ENCODE data around the gene FXYD3.

DNA sequence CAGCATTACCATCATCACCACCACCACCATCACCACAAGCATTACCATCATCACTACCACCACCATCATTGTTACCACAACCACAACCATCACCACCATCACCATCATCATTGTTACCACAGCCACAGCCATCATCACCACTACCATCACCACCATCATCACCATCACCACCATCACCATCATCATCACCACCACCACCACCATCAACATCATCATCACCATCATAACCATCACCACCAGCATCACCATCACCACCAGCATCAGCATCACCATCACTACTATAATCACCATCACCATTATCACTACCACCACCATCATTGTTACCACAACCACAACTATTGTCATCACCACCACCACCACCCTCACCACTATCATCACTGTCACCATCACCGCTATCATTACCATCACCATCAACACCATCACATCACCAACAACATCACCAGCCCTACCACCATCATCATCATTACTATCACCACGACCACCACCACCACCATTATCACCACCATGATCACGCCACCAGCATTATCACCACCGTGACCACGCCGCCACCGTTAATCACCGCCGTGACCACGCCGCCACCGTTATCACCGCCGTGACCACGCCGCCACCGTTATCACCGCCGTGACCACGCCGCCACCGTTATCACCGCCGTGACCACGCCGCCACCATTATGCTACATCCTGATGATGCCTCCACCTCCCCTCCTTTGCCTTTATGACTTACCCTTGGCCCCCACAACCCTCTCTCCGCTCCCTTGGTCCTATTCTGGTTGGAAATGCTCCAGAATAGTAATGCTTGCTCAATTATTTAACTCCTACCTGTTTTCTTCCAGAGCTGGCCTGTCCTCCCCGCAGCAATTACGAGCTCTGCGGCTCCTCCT, 10.0 kb upstream of the FXYD3 start:
- TF ChIP-seq EZH2phosphoT487 (IDR thresholded peaks at IDR 0.05), result no peak
- TF ChIP-seq, protein P1, sequence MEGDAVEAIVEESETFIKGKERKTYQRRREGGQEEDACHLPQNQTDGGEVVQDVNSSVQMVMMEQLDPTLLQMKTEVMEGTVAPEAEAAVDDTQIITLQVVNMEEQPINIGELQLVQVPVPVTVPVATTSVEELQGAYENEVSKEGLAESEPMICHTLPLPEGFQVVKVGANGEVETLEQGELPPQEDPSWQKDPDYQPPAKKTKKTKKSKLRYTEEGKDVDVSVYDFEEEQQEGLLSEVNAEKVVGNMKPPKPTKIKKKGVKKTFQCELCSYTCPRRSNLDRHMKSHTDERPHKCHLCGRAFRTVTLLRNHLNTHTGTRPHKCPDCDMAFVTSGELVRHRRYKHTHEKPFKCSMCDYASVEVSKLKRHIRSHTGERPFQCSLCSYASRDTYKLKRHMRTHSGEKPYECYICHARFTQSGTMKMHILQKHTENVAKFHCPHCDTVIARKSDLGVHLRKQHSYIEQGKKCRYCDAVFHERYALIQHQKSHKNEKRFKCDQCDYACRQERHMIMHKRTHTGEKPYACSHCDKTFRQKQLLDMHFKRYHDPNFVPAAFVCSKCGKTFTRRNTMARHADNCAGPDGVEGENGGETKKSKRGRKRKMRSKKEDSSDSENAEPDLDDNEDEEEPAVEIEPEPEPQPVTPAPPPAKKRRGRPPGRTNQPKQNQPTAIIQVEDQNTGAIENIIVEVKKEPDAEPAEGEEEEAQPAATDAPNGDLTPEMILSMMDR (IDR thresholded peaks at IDR 0.05), result no peak
